VCaP (cell line): ENCODE measurements around the gene ERO1A.

Source experiments
- H3K27ac ChIP-seq: fragments of 450-650 bp; 2 replicates; pipeline ENCODE4 v1.5.1; 2017
- CTCF ChIP-seq: fragments of 450-650 bp; conservative IDR thresholded peaks from 2 replicates; pipeline ENCODE4 v1.5.1; 2017; ENCODE audit warnings: mild to moderate bottlenecking, moderate library complexity

ERO1A gene

DNA sequence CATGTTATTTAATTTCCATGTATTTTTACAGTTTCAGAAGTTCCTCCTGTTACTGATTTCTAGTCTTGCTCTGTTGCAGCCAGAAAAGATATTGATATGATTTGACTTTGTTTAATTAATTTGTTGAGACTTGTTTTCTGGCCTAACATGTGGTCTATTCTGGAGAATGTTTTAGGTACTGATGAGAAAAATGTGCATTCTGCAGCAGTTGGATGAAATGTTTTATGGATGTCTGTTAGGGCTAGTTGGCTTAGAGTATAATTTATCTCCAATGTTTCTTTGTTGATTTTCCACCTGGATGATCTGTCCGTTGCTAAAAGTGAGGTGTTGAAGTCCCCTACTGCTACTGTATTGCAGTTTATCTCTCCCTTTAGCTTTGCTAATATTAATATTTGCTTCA lies 88.3 kb downstream of the ERO1A start:
- no peak overlapping the region for H3K27ac ChIP-seq
- TF ChIP-seq CTCF, result no peak

GRCh38 chr14:52602131-52602530 lies 93.2 kb downstream of the ERO1A start:
- no peak overlapping the region for H3K27ac ChIP-seq
- no peak for TF ChIP-seq CTCF

DNA sequence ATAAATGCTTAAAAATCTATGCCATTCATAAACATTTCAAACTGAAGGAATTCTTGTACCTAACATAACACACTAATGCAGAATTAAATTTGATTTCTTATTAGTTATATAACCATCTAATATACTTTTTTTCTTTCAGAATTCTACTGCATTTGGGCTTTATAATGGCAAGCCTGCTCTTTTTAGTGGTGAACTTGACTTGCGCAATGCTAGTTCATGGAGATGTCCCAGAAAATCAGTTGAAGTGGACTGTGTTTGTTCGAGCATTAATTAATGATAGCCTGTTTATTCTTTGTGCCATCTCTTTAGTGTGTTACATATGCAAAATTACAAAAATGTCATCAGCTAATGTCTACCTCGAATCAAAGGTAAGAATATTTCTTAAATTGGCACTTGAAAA lies 95.4 kb downstream of the ERO1A start:
- no peak overlapping the region for H3K27ac ChIP-seq
- no peak for TF ChIP-seq CTCF

GRCh38 chr14:52598568-52598967 lies 96.8 kb downstream of the ERO1A start:
- no peak for TF ChIP-seq CTCF
- H3K27ac ChIP-seq, result no peak overlapping the region

DNA sequence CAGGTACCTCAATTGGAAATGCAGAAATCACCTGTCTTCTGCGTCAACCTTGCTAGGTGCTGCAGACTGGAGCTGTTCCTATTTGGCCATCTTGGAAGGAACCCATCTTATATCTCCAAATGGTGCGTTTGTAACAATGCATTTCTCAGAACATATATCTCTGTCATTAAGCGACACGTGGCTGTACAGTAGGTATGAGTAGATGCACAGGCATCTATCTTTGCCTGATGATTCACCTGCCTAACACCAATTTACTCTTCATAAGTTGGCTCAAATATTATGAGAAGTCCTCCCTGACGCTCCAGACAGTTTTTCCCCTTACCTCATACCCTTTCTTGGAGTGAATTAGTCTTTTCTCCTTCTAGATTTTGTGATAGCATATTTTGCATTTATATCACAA lies 98.5 kb downstream of the ERO1A start:
- no peak for TF ChIP-seq CTCF
- no peak overlapping the region for H3K27ac ChIP-seq

DNA sequence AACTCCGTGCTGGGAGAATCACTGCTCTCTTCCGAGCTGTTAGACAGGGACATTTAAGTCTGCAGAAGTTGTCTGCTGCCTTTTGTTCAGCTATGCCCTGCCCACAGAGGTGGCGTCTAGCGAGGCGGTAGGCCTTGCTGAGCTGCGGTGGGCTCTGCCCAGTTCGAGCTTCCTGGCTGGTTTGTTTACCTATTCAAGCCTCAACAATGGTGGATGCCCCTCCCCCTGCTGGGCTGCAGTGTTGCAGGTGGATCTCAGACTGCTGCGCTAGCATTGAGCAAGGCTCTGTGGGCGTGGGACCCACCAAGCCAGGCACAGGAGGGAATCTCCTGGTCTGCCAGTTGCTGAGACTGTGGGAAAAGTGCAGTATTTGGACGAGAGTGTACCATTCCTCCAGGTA lies 99.0 kb downstream of the ERO1A start:
- no peak overlapping the region for H3K27ac ChIP-seq
- no peak for TF ChIP-seq CTCF

DNA sequence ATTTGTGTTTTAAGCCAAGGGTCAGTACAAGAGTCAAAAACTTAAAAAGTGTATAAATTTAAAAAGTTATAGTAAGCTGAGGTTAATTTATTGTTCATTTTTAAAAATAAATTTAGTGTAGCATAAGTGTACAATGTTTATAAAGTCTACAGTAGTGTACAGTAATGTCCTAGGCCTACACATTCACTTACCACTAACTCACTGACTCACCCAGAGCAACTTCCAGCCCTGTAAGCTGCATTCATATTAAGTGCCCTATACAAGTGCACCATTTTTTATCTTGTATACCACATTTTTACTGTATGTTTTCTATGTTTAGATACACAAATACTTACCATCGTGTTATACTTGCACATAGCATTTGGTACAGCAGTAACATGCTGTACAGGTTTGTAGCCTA lies 105.0 kb downstream of the ERO1A start:
- no peak overlapping the region for H3K27ac ChIP-seq
- TF ChIP-seq CTCF, result no peak
